Colonic mucosa (tissue), 4 donors: ENCODE data around the gene SNX11. TPM values are rescaled to one million over a fixed set of nuclear protein-coding genes. Genes with fewer than 3 reads are reported as not detected.

Experiments used
- DNase-seq: peaks from one replicate; pipeline ENCODE4 v3.0.0-alpha.2; 2020
- H3K27ac ChIP-seq: fragments of 200-600 bp; one replicate; pipeline ENCODE4 v1.8.0; 2021
- H3K27me3 ChIP-seq: fragments of 200-600 bp; one replicate; pipeline ENCODE4 v1.8.0; 2021
- H3K36me3 ChIP-seq: fragments of 200-600 bp; one replicate; pipeline ENCODE4 v1.8.0; 2021
- H3K4me1 ChIP-seq: fragments of 200-600 bp; one replicate; pipeline ENCODE4 v1.8.0; 2021; ENCODE audit warnings: mild to moderate bottlenecking
- H3K4me3 ChIP-seq: fragments of 200-600 bp; one replicate; pipeline ENCODE4 v1.8.0; 2021
- H3K9ac ChIP-seq, 2 donors: one replicate each; pipeline ENCODE4 v1.7.0; 2013; ENCODE audit warnings: control low read depth in 2 of 2, low read depth in 2 of 2, low read length in 2 of 2
- H3K9me3 ChIP-seq: fragments of 200-600 bp; one replicate; pipeline ENCODE4 v1.8.0; 2021
- intact Hi-C: fragments of 100-400 bp; cut with DNase I; formaldehyde crosslinking; loops from one replicate; pipeline ENCODE4 v1.14.1; 2022
- total RNA-seq, 2 donors: library from RNA; stranded (reverse); fragmentation: NEBNext Ultra II Directional in 1 of 2; extraction: Animal tissue kit (Norgen Biotek cat#: 25700) in 1 of 2; gene quantifications; one replicate each; pipeline ENCODE4 v1.2.1, GENCODE V29; 2021
- TF ChIP-seq, protein P1 (sequence below): fragments of 200-600 bp; IDR thresholded peaks from one replicate; pipeline ENCODE4 v1.8.0; 2022; ENCODE audit warnings: antibody characterized with exemption, mild to moderate bottlenecking
- donor health status: healthy.
- donor health status: DM: no; HTN: no; CAD: no.
- donor health status: DM: no; HTN: no; CAD: no.

SNX11 gene
- total RNA-seq, 2 donors from 2014 or later = 18.7 to 24.4 TPM

DNA sequence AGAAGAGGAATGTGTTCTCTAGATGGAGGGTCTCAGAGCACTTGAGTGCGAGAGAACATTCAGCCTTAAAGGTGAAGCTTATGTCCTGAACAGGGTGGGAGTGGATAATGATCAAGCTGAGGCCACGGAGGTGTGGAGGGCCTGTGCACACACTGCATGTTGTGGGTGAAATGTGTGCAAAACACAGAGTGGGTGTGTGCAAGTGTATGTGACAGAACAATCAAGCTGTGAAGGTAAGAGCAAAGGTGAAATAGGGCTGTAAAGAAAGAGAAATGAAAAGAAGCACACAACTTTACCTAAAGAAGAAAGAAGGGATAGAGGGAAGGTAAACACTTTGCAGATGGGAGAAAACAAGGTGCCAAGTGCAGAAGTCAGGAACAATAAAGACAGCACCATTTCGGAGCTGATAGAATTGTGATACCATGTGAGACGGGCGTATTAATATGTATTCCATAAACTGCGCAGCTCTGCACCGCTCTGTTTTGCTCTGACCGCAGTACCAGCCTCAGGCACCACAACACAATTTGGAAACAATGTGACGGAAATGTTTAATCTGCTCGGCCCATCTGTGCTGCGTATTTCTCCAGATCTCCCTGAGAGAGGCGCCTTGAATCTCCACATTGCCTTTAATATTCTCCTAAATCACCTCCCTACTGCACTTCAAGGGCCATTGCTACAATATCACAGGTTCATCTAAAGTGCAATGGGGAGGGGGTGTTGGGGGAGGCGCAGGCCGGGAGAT, 40.6 kb downstream of the SNX11 start:
- Histone ChIP-seq H3K9ac (no peak overlapping the region), H3K27ac (no peak overlapping the region), H3K4me1 (no peaks in the 10 kb centered on the region), H3K9me3 (no peaks in the 10 kb centered on the region), H3K36me3 (no peaks in the 10 kb centered on the region), H3K4me3 (no peak overlapping the region), H3K27me3 (no peaks in the 10 kb centered on the region)
- intact Hi-C loops = loop anchor here (10.0 kb wide), 1 partner anchor 477 kb away; the partner anchor contains the start of gene HOXB9
- no peak for DNase-seq
- TF ChIP-seq, protein P1, sequence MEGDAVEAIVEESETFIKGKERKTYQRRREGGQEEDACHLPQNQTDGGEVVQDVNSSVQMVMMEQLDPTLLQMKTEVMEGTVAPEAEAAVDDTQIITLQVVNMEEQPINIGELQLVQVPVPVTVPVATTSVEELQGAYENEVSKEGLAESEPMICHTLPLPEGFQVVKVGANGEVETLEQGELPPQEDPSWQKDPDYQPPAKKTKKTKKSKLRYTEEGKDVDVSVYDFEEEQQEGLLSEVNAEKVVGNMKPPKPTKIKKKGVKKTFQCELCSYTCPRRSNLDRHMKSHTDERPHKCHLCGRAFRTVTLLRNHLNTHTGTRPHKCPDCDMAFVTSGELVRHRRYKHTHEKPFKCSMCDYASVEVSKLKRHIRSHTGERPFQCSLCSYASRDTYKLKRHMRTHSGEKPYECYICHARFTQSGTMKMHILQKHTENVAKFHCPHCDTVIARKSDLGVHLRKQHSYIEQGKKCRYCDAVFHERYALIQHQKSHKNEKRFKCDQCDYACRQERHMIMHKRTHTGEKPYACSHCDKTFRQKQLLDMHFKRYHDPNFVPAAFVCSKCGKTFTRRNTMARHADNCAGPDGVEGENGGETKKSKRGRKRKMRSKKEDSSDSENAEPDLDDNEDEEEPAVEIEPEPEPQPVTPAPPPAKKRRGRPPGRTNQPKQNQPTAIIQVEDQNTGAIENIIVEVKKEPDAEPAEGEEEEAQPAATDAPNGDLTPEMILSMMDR = no peak

DNA sequence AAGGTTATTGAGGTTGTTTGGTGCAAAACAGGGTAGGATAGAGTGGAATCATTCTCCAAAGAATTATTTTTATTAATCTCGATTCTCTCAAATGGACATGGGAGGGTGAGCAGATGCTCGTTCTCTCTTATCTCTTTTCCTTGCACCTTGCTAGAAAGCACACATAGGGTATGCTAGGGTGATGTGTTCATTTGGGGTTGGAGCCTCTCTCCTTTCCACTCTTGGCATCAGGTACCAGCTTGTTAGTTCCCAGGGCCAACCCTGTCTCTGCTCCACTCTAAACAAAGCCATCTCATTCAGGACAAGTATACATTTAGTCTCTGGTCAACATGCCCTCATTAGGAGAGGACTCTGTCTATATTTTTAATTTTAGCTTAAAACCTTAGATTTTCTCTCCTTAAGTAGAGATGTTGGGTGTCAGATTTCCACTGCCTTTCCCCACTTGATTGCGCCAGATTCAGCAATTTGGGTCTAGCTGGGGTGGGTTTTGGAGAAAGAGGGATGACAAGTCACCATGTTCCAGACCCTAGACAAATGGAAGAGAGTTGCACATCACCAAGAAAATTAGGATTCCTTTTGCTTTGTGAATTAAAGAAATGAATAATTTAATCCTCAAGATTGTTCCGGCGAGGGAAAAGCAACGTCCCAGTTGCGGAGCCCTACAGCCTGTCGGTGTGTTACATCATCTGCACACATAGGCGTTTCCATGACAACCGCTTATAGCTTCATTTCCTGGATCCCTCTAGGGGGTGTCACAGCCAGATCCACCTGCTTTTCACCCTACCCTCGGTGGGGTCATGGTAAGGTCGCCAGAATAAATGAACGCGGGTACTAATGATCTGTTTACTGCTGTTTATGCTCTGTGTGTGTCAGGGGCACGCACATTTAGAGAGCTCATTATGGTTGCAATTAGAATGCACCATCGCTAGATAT, 41.6 kb downstream of the SNX11 start:
- Histone ChIP-seq H3K9me3 (no peaks in the 10 kb centered on the region), H3K36me3 (no peaks in the 10 kb centered on the region), H3K27ac (no peak overlapping the region), H3K4me3 (no peak overlapping the region), H3K27me3 (no peaks in the 10 kb centered on the region), H3K4me1 (no peaks in the 10 kb centered on the region), H3K9ac (no peak overlapping the region)
- intact Hi-C loops = loop anchor here (10.0 kb wide), 1 partner anchor 476 kb away; the partner anchor contains the start of gene HOXB9
- TF ChIP-seq, protein P1 = no peak
- no peak for DNase-seq

DNA sequence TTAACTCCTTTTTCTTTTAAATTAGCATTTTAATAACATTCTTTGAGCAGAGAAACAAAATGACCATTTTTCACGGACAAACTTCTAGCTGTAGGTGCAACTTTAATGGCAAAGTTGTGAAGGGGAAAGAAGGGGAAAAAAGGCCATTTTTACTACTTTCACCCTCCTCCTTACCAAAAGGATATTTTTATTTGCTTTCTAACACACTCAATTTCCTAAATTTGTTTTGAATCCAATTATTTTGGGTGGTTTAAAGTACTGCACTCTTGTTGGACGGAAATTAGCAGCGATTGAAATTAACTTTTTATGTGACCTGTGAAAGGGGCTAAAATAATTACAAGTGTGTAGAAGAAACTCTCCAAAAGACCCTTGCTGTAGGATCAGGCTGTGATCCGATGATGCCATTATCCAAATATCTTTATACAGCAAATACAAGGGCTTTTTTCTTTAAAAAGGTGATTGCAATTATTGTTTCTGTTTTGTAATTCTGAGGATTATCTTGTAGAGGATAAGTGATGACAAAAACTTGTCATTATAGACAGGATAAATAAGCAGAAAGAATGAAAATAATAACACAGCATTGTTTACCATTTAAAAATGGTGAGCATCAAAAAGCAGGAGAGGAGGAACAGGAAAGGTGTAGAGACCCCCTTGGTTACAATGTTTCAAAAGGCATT, 42.4 kb downstream of the SNX11 start:
- no peak for DNase-seq
- Histone ChIP-seq H3K36me3 (no peaks in the 10 kb centered on the region), H3K4me3 (no peak overlapping the region), H3K4me1 (no peaks in the 10 kb centered on the region), H3K27me3 (no peaks in the 10 kb centered on the region), H3K9me3 (no peaks in the 10 kb centered on the region), H3K9ac (no peak overlapping the region), H3K27ac (no peak overlapping the region)
- intact Hi-C loops = loop anchor here (10.0 kb wide), 2 partner anchors 225 to 475 kb away; partner anchors contain the start of gene HOXB9
- TF ChIP-seq, protein P1 = no peak

DNA sequence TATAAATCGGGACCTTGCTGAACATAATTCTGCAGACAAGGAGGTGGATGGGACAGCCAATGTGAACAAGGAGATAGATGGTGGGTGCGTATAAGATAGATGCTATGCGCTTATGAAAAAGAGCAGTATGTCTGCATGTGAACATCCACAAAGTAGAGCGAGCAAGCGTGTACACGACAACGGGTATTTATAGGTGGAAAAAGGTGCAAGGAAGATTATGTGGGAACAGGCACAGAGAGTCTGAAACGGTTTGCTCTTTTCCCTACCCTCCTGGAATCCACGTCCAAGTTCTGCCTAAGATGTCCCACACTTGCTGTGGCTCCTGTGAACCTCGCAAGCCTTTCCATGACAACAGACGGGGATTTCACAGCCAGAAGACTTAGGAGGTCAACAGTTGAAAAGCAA, 43.0 kb downstream of the SNX11 start:
- Histone ChIP-seq H3K4me3 (no peak overlapping the region), H3K36me3 (no peaks in the 10 kb centered on the region), H3K9me3 (no peaks in the 10 kb centered on the region), H3K27me3 (no peaks in the 10 kb centered on the region), H3K9ac (no peak overlapping the region), H3K27ac (no peak overlapping the region), H3K4me1 (no peaks in the 10 kb centered on the region)
- intact Hi-C loops = loop anchor here (10.0 kb wide), 1 partner anchor 224 kb away; no protein-coding TSS in a partner anchor
- DNase-seq = no peak
- TF ChIP-seq, protein P1 = no peak

- H3K27me3 ChIP-seq = no peaks in the 10 kb centered on the region
These were observed 43.7 kb downstream of the SNX11 start for GRCh38 chr17:48151220-48151619.

More at GRCh38 chr17:48151220-48151619, 43.7 kb downstream of the SNX11 start:
- H3K9ac ChIP-seq = no peak overlapping the region
- H3K4me3 ChIP-seq = no peak overlapping the region
- no peaks in the 10 kb centered on the region for H3K9me3 ChIP-seq
- no peak overlapping the region for H3K27ac ChIP-seq
- no peaks in the 10 kb centered on the region for H3K4me1 ChIP-seq
- TF ChIP-seq, protein P1 = no peak
- H3K36me3 ChIP-seq = no peaks in the 10 kb centered on the region
- DNase-seq = no peak
- intact Hi-C loops = loop anchor here (10.0 kb wide), 1 partner anchor 224 kb away; no protein-coding TSS in a partner anchor
